GM18519 (cell line): Measurements from ENCODE around the gene GREM1.
A peak's percentile ranks its signal among the peaks of the same experiment; 100 is the strongest.

Experiments used
- ATAC-seq: cut with Tn5 transposase; IDR thresholded peaks from one replicate; pipeline ENCODE4 v1.9.1; 2021; ENCODE audit warnings: mild to moderate bottlenecking, moderate library complexity; ENCODE audit not compliant: unreplicated experiment, low FRiP score

The GREM1 gene

GRCh38 chr15:32694222-32694983 is 23.4 kb upstream of the GREM1 start:
- no peak for ATAC-seq

- ATAC-seq: no peak
Observed at GRCh38 chr15:32698773-32699390, 18.9 kb upstream of the GREM1 start.

GRCh38 chr15:32700501-32701150 is 17.2 kb upstream of the GREM1 start:
- no peak for ATAC-seq

GRCh38 chr15:32701863-32702262 is 15.9 kb upstream of the GREM1 start:
- ATAC-seq: no peak

GRCh38 chr15:32704395-32704981 is 13.3 kb upstream of the GREM1 start:
- no peak for ATAC-seq

- no peak for ATAC-seq
Observed at GRCh38 chr15:32705446-32705845, 12.4 kb upstream of the GREM1 start.

GRCh38 chr15:32706704-32707103 is 11.1 kb upstream of the GREM1 start:
- ATAC-seq: no peak

- ATAC-seq: no peak
Observed at GRCh38 chr15:32707436-32707835, 10.4 kb upstream of the GREM1 start.

- ATAC-seq: no peak
Observed at GRCh38 chr15:32709295-32710033, 8.3 kb upstream of the GREM1 start.

- ATAC-seq: no peak
Observed at GRCh38 chr15:32715276-32715675, 2.5 kb upstream of the GREM1 start.

GRCh38 chr15:32716216-32716914 is 1.4 kb upstream of the GREM1 start:
- ATAC-seq: no peak

- no peak for ATAC-seq
Observed at GRCh38 chr15:32716915-32717425, 834 bp upstream of the GREM1 start.

GRCh38 chr15:32718227-32718820 is 520 bp downstream of the GREM1 start:
- no peak for ATAC-seq

GRCh38 chr15:32718821-32719716 is 1.3 kb downstream of the GREM1 start:
- no peak for ATAC-seq

- ATAC-seq: no peak
Observed at GRCh38 chr15:32721596-32721995, 3.8 kb downstream of the GREM1 start.

GRCh38 chr15:32722136-32722535 is 4.3 kb downstream of the GREM1 start:
- ATAC-seq: no peak

- peak; percentile 84 for ATAC-seq
Observed at GRCh38 chr15:32723171-32723948, 5.6 kb downstream of the GREM1 start.
